ENCODE data around the gene PUS3.

The PUS3 gene

GRCh38 chr11:125902927-125903710 lies at the start of gene PUS3:
PUS3 (minus strand) TSS chr11:125903206; CDS start chr11:125896284, 6,922 bp downstream.
- Histone ChIP-seq H3K9me3 (ENCODE audit: control insufficient read depth, insufficient read depth, low read depth, low read length) (peaks cover 4% of the 10 kb centered on the region; the same call in 1 of the 2 replicates), H3K36me3 (ENCODE audit: control insufficient read depth, insufficient read depth, low read length) (peaks cover 20% of the 10 kb centered on the region), H3K4me1 (ENCODE audit: control insufficient read depth, insufficient read depth, low read length) (0 out of 2 replicates have a peak, but pooled peaks cover 2% of the 10 kb centered on the region), H3K27me3 (ENCODE audit: control insufficient read depth, insufficient read depth, low read length) (peaks cover 22% of the 10 kb centered on the region), H3K9ac (ENCODE audit: low read length) (peak within 1 kb of the TSS; percentile 71), H3K4me3 (ENCODE audit: low read depth, low read length) (peak within 1 kb of the TSS; percentile 90), H3K27ac (ENCODE audit: low read depth, low read length) (no peak within 1 kb of the TSS)

DNA sequence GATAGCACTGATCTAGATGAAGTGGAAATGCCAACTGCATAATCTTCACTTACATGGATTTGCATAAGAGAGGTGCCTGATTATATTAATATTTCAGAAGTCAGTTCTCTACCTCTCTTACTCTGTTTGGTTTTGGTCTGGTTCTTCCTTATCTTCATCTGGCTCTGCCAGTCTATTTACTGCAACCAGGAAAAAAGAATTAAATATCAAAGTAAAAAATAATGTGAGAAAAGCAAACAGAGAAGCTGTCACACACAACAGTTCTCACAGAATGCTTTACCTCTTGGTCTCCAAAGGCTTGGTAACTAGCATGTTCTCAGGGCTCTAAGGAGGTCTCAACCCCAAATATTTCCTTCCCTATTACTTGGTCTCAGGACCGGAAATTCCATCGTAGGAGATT lies 49.6 kb upstream of the PUS3 start:
- Histone ChIP-seq H3K27me3 (ENCODE audit: control insufficient read depth, insufficient read depth, low read length) (no peaks in the 10 kb centered on the region), H3K9me3 (ENCODE audit: control insufficient read depth, insufficient read depth, low read depth, low read length) (no peaks in the 10 kb centered on the region), H3K4me1 (ENCODE audit: control insufficient read depth, insufficient read depth, low read length) (0 out of 2 replicates have a peak, but pooled peaks cover 3% of the 10 kb centered on the region), H3K9ac (ENCODE audit: low read length) (no peak overlapping the region), H3K4me3 (ENCODE audit: low read depth, low read length) (no peak overlapping the region), H3K27ac (ENCODE audit: low read depth, low read length) (no peak overlapping the region), H3K36me3 (ENCODE audit: control insufficient read depth, insufficient read depth, low read length) (no peaks in the 10 kb centered on the region)

DNA sequence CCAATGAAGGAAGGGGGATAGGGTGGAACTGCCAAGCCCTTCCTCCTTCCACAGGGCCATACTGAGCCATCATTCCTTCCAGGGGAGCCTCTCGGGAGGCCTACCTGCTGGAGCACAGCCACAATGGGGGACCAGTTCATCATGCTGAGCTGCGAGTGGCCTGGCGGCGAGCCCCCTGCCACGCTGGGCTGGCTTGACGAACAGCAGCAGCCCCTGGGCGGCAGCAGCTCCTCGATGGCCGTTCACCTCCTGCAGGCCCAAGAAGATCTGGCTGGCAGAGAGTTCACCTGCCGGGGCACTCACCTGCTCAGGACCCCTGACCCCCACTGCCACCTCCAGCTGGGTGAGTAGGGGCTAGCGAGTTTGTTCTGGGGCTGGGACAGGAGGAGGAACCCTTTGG lies 48.7 kb upstream of the PUS3 start:
- Histone ChIP-seq H3K27ac (ENCODE audit: low read depth, low read length) (no peak overlapping the region), H3K36me3 (ENCODE audit: control insufficient read depth, insufficient read depth, low read length) (no peaks in the 10 kb centered on the region), H3K27me3 (ENCODE audit: control insufficient read depth, insufficient read depth, low read length) (no peaks in the 10 kb centered on the region), H3K4me1 (ENCODE audit: control insufficient read depth, insufficient read depth, low read length) (0 out of 2 replicates have a peak, but pooled peaks cover 3% of the 10 kb centered on the region), H3K9me3 (ENCODE audit: control insufficient read depth, insufficient read depth, low read depth, low read length) (no peaks in the 10 kb centered on the region), H3K4me3 (ENCODE audit: low read depth, low read length) (no peak overlapping the region), H3K9ac (ENCODE audit: low read length) (no peak overlapping the region)

DNA sequence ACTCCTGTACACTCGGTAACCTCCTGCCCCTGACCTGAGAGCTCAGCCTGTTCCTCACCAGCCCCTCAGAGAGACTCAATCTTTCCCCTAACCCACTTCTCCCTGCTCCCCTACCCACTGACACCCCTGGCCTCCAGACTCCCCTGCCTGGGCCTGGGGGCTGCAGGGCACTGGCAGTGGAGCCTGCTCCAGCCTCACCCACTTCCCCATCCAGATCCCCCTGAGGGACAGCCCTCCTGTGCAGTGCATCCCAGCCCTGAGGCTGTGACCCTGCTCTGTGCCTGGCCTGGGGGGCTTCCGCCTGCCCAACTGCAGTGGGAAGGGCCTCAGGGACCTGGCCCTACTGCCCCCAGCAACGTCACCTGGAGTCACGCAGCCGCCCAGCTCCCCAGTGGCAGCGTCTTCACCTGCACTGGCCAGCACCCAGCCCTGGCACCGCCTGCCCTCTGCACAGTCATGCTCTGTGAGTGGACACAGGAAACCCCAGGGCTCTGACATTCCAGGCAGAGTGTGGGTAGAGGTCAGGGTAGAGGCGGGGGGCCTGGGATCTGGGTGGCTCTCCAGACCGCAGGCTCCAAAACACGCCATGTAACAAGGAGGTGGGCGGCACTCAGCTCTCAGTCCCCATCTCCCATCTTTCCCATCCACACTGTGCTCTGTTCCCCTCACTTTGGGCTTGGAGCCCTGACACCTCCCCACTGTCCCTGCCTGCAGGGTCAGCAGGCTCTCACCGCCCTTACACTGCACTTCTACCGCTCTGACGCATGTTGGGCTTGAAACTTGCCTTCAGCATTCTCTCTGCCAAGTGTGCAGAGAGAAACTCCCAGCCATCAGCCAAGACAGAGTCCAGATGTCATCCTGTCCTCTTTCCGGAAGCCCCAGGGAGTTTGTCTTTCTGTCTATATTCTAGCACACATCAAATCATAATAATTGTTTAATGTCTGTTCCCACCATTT lies 48.0 kb upstream of the PUS3 start:
- H3K4me1 ChIP-seq (ENCODE audit: control insufficient read depth, insufficient read depth, low read length) = 0 out of 2 replicates have a peak, but pooled peaks cover 3% of the 10 kb centered on the region
- H3K36me3 ChIP-seq (ENCODE audit: control insufficient read depth, insufficient read depth, low read length) = no peaks in the 10 kb centered on the region
- no peak overlapping the region for H3K27ac ChIP-seq (ENCODE audit: low read depth, low read length)
- no peaks in the 10 kb centered on the region for H3K9me3 ChIP-seq (ENCODE audit: control insufficient read depth, insufficient read depth, low read depth, low read length)
- H3K9ac ChIP-seq (ENCODE audit: low read length) = no peak overlapping the region
- no peaks in the 10 kb centered on the region for H3K27me3 ChIP-seq (ENCODE audit: control insufficient read depth, insufficient read depth, low read length)
- no peak overlapping the region for H3K4me3 ChIP-seq (ENCODE audit: low read depth, low read length)

DNA sequence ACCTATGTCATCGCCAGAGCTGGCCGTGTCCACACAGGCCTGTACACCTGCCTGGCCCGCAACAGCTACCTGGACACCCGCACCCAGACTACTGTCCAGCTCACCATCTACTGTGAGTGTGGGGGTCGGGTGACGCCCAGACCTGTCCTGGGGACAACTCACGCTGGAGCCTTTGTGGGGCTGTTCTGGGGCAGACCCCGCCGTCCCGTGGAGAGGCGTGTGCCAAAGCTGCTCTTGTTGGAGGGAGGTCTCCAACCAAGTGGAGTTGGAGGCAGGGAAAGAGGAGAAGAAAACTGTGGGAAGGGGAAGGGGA lies 47.1 kb upstream of the PUS3 start:
- Histone ChIP-seq H3K27ac (ENCODE audit: low read depth, low read length) (no peak overlapping the region), H3K9ac (ENCODE audit: low read length) (no peak overlapping the region), H3K27me3 (ENCODE audit: control insufficient read depth, insufficient read depth, low read length) (no peaks in the 10 kb centered on the region), H3K36me3 (ENCODE audit: control insufficient read depth, insufficient read depth, low read length) (no peaks in the 10 kb centered on the region), H3K4me3 (ENCODE audit: low read depth, low read length) (no peak overlapping the region), H3K9me3 (ENCODE audit: control insufficient read depth, insufficient read depth, low read depth, low read length) (no peaks in the 10 kb centered on the region), H3K4me1 (ENCODE audit: control insufficient read depth, insufficient read depth, low read length) (peaks cover 5% of the 10 kb centered on the region; the same call in 1 of the 2 replicates)

GRCh38 chr11:125949271-125950177 lies 46.5 kb upstream of the PUS3 start:
- Histone ChIP-seq H3K27me3 (ENCODE audit: control insufficient read depth, insufficient read depth, low read length) (no peaks in the 10 kb centered on the region), H3K4me1 (ENCODE audit: control insufficient read depth, insufficient read depth, low read length) (peaks cover 5% of the 10 kb centered on the region; the same call in 1 of the 2 replicates), H3K36me3 (ENCODE audit: control insufficient read depth, insufficient read depth, low read length) (no peaks in the 10 kb centered on the region), H3K4me3 (ENCODE audit: low read depth, low read length) (no peak overlapping the region), H3K9me3 (ENCODE audit: control insufficient read depth, insufficient read depth, low read depth, low read length) (no peaks in the 10 kb centered on the region), H3K27ac (ENCODE audit: low read depth, low read length) (no peak overlapping the region), H3K9ac (ENCODE audit: low read length) (no peak overlapping the region)

- H3K9ac ChIP-seq (ENCODE audit: low read length) = no peak overlapping the region
- H3K4me3 ChIP-seq (ENCODE audit: low read depth, low read length) = no peak overlapping the region
- H3K27ac ChIP-seq (ENCODE audit: low read depth, low read length) = no peak overlapping the region
- peaks cover 5% of the 10 kb centered on the region; the same call in 1 of the 2 replicates for H3K4me1 ChIP-seq (ENCODE audit: control insufficient read depth, insufficient read depth, low read length)
- no peaks in the 10 kb centered on the region for H3K9me3 ChIP-seq (ENCODE audit: control insufficient read depth, insufficient read depth, low read depth, low read length)
- H3K27me3 ChIP-seq (ENCODE audit: control insufficient read depth, insufficient read depth, low read length) = no peaks in the 10 kb centered on the region
- no peaks in the 10 kb centered on the region for H3K36me3 ChIP-seq (ENCODE audit: control insufficient read depth, insufficient read depth, low read length)
These were observed 45.5 kb upstream of the PUS3 start for GRCh38 chr11:125948278-125949051.

GRCh38 chr11:125947419-125948277 lies 44.6 kb upstream of the PUS3 start:
- no peak overlapping the region for H3K4me3 ChIP-seq (ENCODE audit: low read depth, low read length)

GRCh38 chr11:125946712-125947418 lies 43.9 kb upstream of the PUS3 start:
- Histone ChIP-seq H3K9me3 (ENCODE audit: control insufficient read depth, insufficient read depth, low read depth, low read length) (no peaks in the 10 kb centered on the region), H3K36me3 (ENCODE audit: control insufficient read depth, insufficient read depth, low read length) (no peaks in the 10 kb centered on the region), H3K4me3 (ENCODE audit: low read depth, low read length) (no peak overlapping the region), H3K4me1 (ENCODE audit: control insufficient read depth, insufficient read depth, low read length) (peaks cover 10% of the 10 kb centered on the region), H3K27me3 (ENCODE audit: control insufficient read depth, insufficient read depth, low read length) (no peaks in the 10 kb centered on the region), H3K27ac (ENCODE audit: low read depth, low read length) (no peak overlapping the region), H3K9ac (ENCODE audit: low read length) (no peak overlapping the region)

More at GRCh38 chr11:125947419-125948277, 44.6 kb upstream of the PUS3 start:
- Histone ChIP-seq H3K9ac (ENCODE audit: low read length) (no peak overlapping the region), H3K36me3 (ENCODE audit: control insufficient read depth, insufficient read depth, low read length) (no peaks in the 10 kb centered on the region), H3K4me1 (ENCODE audit: control insufficient read depth, insufficient read depth, low read length) (peaks cover 5% of the 10 kb centered on the region; the same call in 1 of the 2 replicates), H3K9me3 (ENCODE audit: control insufficient read depth, insufficient read depth, low read depth, low read length) (no peaks in the 10 kb centered on the region), H3K27ac (ENCODE audit: low read depth, low read length) (no peak overlapping the region), H3K27me3 (ENCODE audit: control insufficient read depth, insufficient read depth, low read length) (no peaks in the 10 kb centered on the region)
